OCI-LY3 (cell line): ENCODE data around the gene SRSF6.

Experiments
- EZH2phosphoT487 ChIP-seq: fragments of 200-600 bp; shearing (Covaris generic); IDR thresholded peaks from 2 replicates; pipeline ENCODE4 v1.6.1; 2018; ENCODE audit warnings: antibody characterized with exemption, mixed run types, low read depth
- TF ChIP-seq, protein P1 (sequence below): fragments of 200-600, 300-600 bp; sonication (generic); IDR thresholded peaks from 2 replicates; pipeline ENCODE4 v1.5.1; 2014; ENCODE audit warnings: antibody characterized with exemption, low read length, low read depth

DNA sequence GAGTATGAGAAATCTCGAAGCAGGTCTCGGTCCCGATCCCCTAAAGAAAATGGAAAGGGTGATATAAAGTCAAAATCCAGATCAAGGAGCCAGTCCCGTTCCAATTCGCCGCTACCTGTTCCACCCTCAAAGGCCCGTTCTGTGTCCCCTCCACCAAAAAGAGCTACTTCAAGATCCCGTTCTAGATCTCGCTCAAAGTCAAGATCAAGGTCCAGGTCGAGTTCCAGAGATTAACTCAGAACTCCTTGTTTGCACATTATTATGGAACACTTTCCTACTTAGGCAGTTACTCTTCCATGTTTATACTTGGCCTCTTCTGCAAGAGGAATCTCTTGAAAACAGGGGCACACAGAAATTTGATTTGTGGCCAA lies 3.1 kb downstream of the SRSF6 start:
- TF ChIP-seq, protein P1, sequence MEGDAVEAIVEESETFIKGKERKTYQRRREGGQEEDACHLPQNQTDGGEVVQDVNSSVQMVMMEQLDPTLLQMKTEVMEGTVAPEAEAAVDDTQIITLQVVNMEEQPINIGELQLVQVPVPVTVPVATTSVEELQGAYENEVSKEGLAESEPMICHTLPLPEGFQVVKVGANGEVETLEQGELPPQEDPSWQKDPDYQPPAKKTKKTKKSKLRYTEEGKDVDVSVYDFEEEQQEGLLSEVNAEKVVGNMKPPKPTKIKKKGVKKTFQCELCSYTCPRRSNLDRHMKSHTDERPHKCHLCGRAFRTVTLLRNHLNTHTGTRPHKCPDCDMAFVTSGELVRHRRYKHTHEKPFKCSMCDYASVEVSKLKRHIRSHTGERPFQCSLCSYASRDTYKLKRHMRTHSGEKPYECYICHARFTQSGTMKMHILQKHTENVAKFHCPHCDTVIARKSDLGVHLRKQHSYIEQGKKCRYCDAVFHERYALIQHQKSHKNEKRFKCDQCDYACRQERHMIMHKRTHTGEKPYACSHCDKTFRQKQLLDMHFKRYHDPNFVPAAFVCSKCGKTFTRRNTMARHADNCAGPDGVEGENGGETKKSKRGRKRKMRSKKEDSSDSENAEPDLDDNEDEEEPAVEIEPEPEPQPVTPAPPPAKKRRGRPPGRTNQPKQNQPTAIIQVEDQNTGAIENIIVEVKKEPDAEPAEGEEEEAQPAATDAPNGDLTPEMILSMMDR: no peak
- TF ChIP-seq EZH2phosphoT487: no peak
